Hepatocyte (in vitro differentiated cells): ENCODE data around the gene SFXN5.

Experiments used
- CTCF ChIP-seq: fragments of 200-600 bp; sonication (generic); IDR thresholded peaks from 2 replicates; pipeline ENCODE4 v1.5.1; 2016; ENCODE audit warnings: antibody characterized with exemption, mild to moderate bottlenecking; ENCODE audit not compliant: poor library complexity
- EZH2 ChIP-seq: fragments of 200-600 bp; sonication (generic); IDR thresholded peaks from 2 replicates; pipeline ENCODE4 v1.6.1; 2016; ENCODE audit warnings: antibody characterized with exemption, mild to moderate bottlenecking, borderline replicate concordance

- TF ChIP-seq CTCF: no peak
- no peak for TF ChIP-seq EZH2
Observed at GRCh38 chr2:73063909-73064875, 7.3 kb downstream of the SFXN5 start.
